GM12878 (cell line): ENCODE measurements around the gene RANBP3. TPM values are rescaled to one million over a fixed set of nuclear protein-coding genes. Genes with fewer than 3 reads are reported as not detected.

ENCODE experiments used
- ATAC-seq: fragments of 200-7000 bp; cut with Tn5 transposase; 3 replicates; pipeline ENCODE4 v1.9.1; 2020; ENCODE audit warnings: mild to moderate bottlenecking, moderate library complexity
- BruUV-seq: library from RNA; stranded (reverse); fragments of 400-500 nt; replicated peaks from 2 replicates; lab custom pipeline; 2021; lab: Mats Ljungman, UMichigan
- CTCF ChIA-PET: fragments of 300-600 bp; sonication (Branson Sonifier 250); formaldehyde crosslinking; extraction: SDS; loops from one replicate; lab custom pipeline; 2021; ENCODE audit warnings: inconsistent platforms; lab: Yijun Ruan, JAX
- POLR2A ChIA-PET: fragments of 350-600 bp; formaldehyde crosslinking; extraction: SDS; loops from one replicate; lab custom pipeline; 2021; ENCODE audit warnings: inconsistent platforms; lab: Charles Lee
- RAD21 ChIA-PET: fragments of 300-600 bp; sonication (Branson Sonifier 250); formaldehyde crosslinking; loops from one replicate; lab custom pipeline; 2023; ENCODE audit warnings: antibody characterized with exemption; ENCODE audit not compliant: unreplicated experiment; lab: Charles Lee
- SMC1A ChIA-PET: fragments of 300-600 bp; sonication (Branson Sonifier 250); formaldehyde crosslinking; loops from one replicate; lab custom pipeline; 2023; ENCODE audit not compliant: unreplicated experiment, uncharacterized antibody; lab: Charles Lee
- DNase-seq: peaks from one replicate; pipeline ENCODE4 v3.0.0-alpha.2; 2011; ENCODE audit warnings: low read depth, low spot score
- FAIRE-seq: peaks from 3 replicates; lab custom pipeline; 2011; peaks lifted over from hg19 to GRCh38; lab: Jason Lieb, UNC
- H2AFZ ChIP-seq: 2 replicates; pipeline ENCODE4 v1.6.0; 2011; ENCODE audit warnings: low read depth, low read length, control low read depth; ENCODE audit not compliant: control insufficient read depth
- H3K27ac ChIP-seq: 2 replicates; pipeline ENCODE4 v1.5.1; 2011; ENCODE audit warnings: control low read depth; ENCODE audit not compliant: control insufficient read depth, insufficient read depth
- H3K27me3 ChIP-seq, 2 experiments: replicated peaks in 1 of 2; 2 replicates each; pipeline versions ENCODE4 v1.6.0 to v1.6.1; 2011; ENCODE audit warnings: low read length in 1 of 2; ENCODE audit not compliant: control insufficient read depth in 2 of 2, insufficient read depth in 2 of 2
- H3K36me3 ChIP-seq, 2 experiments: 2 replicates each; pipeline ENCODE4 v1.5.1; 2011; ENCODE audit warnings: low read length in 1 of 2; ENCODE audit not compliant: control insufficient read depth in 2 of 2, insufficient read depth in 2 of 2
- H3K4me1 ChIP-seq: 2 replicates; pipeline ENCODE4 v1.6.1; 2011; ENCODE audit warnings: mild to moderate bottlenecking, low read length, moderate library complexity, mixed read lengths; ENCODE audit not compliant: control insufficient read depth, insufficient read depth
- H3K4me2 ChIP-seq: 2 replicates; pipeline ENCODE4 v1.6.0; 2011; ENCODE audit warnings: control low read depth; ENCODE audit not compliant: control insufficient read depth, insufficient read depth
- H3K4me3 ChIP-seq: fragments of 200-600 bp; sonication (generic); 2 replicates; pipeline ENCODE4 v1.5.1; 2016
- H3K79me2 ChIP-seq: 2 replicates; pipeline ENCODE4 v1.6.0; 2011; ENCODE audit warnings: low read length; ENCODE audit not compliant: control insufficient read depth, insufficient read depth
- H3K9ac ChIP-seq: 2 replicates; pipeline ENCODE4 v1.8.0; 2011; ENCODE audit warnings: low read length, control low read depth, mixed read lengths; ENCODE audit not compliant: control insufficient read depth, insufficient read depth
- H3K9me3 ChIP-seq: replicated peaks from 3 replicates; pipeline ENCODE4 v1.5.1; 2011; ENCODE audit warnings: mild to moderate bottlenecking, low read length; ENCODE audit not compliant: control insufficient read depth, insufficient read depth
- H4K20me1 ChIP-seq: 2 replicates; pipeline ENCODE4 v1.6.0; 2011; ENCODE audit not compliant: control insufficient read depth, insufficient read depth
- CREM ChIP-seq: IDR thresholded peaks from 2 replicates; pipeline ENCODE4 v1.6.1; 2014; ENCODE audit warnings: antibody characterized with exemption, low read depth
- MEF2B ChIP-seq: fragments of 450-650 bp; IDR thresholded peaks from 2 replicates; pipeline ENCODE4 v1.6.1; 2018; ENCODE audit warnings: mild to moderate bottlenecking, moderate library complexity; ENCODE audit not compliant: partially characterized antibody, poor library complexity, severe bottlenecking
- POU2F2 ChIP-seq: IDR thresholded peaks from 3 replicates; pipeline ENCODE4 v1.6.1; 2011; ENCODE audit warnings: low read depth, mild to moderate bottlenecking, low read length, borderline replicate concordance
- RELB ChIP-seq: fragments of 450-650 bp; IDR thresholded peaks from 2 replicates; pipeline ENCODE4 v1.6.1; 2017; ENCODE audit warnings: low read depth, mild to moderate bottlenecking, moderate library complexity
- TCF3 ChIP-seq: IDR thresholded peaks from 2 replicates; pipeline ENCODE4 v1.6.1; 2012; ENCODE audit warnings: low read depth, mild to moderate bottlenecking, low read length, borderline replicate concordance; ENCODE audit not compliant: insufficient read depth
- USF1 ChIP-seq: IDR thresholded peaks from 2 replicates; pipeline ENCODE4 v1.6.1; 2011; ENCODE audit warnings: borderline replicate concordance, low read depth, mild to moderate bottlenecking, moderate library complexity, mixed read lengths, low read length; ENCODE audit not compliant: insufficient read depth; ENCODE audit errors: extremely low read length
- WGBS: methylation state at CpG from one replicate; pipeline ENCODE4 v1.1.6; 2016; ENCODE audit warnings: low lambda C conversion rate; ENCODE audit not compliant: insufficient replicate concordance, insufficient coverage; ENCODE audit errors: missing lambda C conversion rate; 5-methylcytosine and 5-hydroxymethylcytosine counted together
- in situ Hi-C: fragments of 300-500 bp; cut with MboI; formaldehyde crosslinking; loops from 9 replicates; pipeline ENCODE4 v1.14.3; 2018; ENCODE audit warnings: mixed read lengths
- intact Hi-C: fragments of 100-400 bp; cut with micrococcal nuclease; formaldehyde crosslinking; loops from one replicate; pipeline ENCODE4 v1.14.2; 2022; ENCODE audit not compliant: unreplicated experiment
- polyA plus RNA-seq, 11 experiments: library from polyadenylated mRNA; depleted of rRNA in 4 of 11; unstranded in 6 of 11; stranded (reverse) in 5 of 11; fragments of >200 nt; fragmentation: Nextera tagmentation in 4 of 11; fragmentation: Illumina TruSeq in 1 of 11; extraction: Ambion mirVana in 4 of 11; extraction: Trizol in 1 of 11; gene quantifications; 1 replicate in 1 of 11; 2 replicates in 10 of 11; pipeline versions ENCODE4 v1.2.1 to v1.2.3, GENCODE V29; 2011 to 2016; ENCODE audit warnings: inconsistent platforms in 2 of 11, missing spikeins in 2 of 11, low read depth in 1 of 11
- total RNA-seq, 4 experiments: library from RNA; depleted of rRNA in 3 of 4; stranded (reverse); fragments of >200 nt in 3 of 4; fragmentation: Illumina TruSeq in 1 of 4; extraction: Trizol in 1 of 4; gene quantifications; 2 replicates each; pipeline versions ENCODE4 v1.2.1 to v1.2.3, GENCODE V29; 2013 to 2021

RANBP3 gene
- total and polyA plus RNA-seq, 10 of the 15 experiments (the other 5 are each of a cell fraction or from before 2014, with no cell fraction given), result 1.1 to 81.6 (median 60.0) TPM

- no peak for TF ChIP-seq USF1
- TF ChIP-seq RELB, result no peak
Observed at GRCh38 chr19:5966215-5966614, 11.7 kb downstream of the RANBP3 start (continued).

GRCh38 chr19:5964816-5965565 lies 12.9 kb downstream of the RANBP3 start:
- ChIA-PET RAD21 (no interaction called here), CTCF (interaction anchor here (0.7 kb wide), 1 partner anchor 22 kb away, joined by 4 read pairs; no protein-coding TSS in a partner anchor), SMC1A (no interaction called here), POLR2A (no interaction called here)
- peaks cover 39% of the 10 kb centered on the region for H4K20me1 ChIP-seq
- no TSS peak for BruUV-seq
- no peak for TF ChIP-seq POU2F2
- TF ChIP-seq TCF3, result no peak
- TF ChIP-seq MEF2B, result no peak
- TF ChIP-seq CREM, result no peak
- FAIRE-seq (no peak), ATAC-seq (no peak), DNase-seq (no peak)
- H3K27ac ChIP-seq, result no peak overlapping the region
- no peak overlapping the region for H3K4me2 ChIP-seq
- H3K9me3 ChIP-seq, result no peaks in the 10 kb centered on the region
- peaks cover 3 to 8% of the 10 kb centered on the region in 2 experiments for H3K36me3 ChIP-seq
- 87% methylated on average over 5 of the region's 5 CpGs for WGBS
- intact Hi-C loops (no loop called here), in situ Hi-C loops (no loop called here)
- peaks cover 84% of the 10 kb centered on the region for H3K79me2 ChIP-seq
- H3K4me3 ChIP-seq, result no peak overlapping the region
- no peak overlapping the region for H2AFZ ChIP-seq
- no peak overlapping the region for H3K9ac ChIP-seq
- H3K27me3 ChIP-seq, result no peaks in the 10 kb centered on the region
- peaks cover 26% of the 10 kb centered on the region for H3K4me1 ChIP-seq
